Measurements from ENCODE around the gene MGA.

- TF ChIP-seq POLR2A (IDR thresholded peaks at IDR 0.05) (no peak), CTCF (IDR thresholded peaks at IDR 0.05) (no peak)
Measured at GRCh38 chr15:41756198-41756597, 96.0 kb downstream of the MGA start.
